Ishikawa (cell line): ENCODE results near the gene MAP2K6.

Experiments
- CEBPB ChIP-seq: IDR thresholded peaks from 2 replicates; pipeline ENCODE4 v1.6.1; 2012
- CREB1 ChIP-seq: IDR thresholded peaks from 2 replicates; pipeline ENCODE4 v1.6.1; 2012; ENCODE audit warnings: low read depth
- EP300 ChIP-seq: IDR thresholded peaks from 2 replicates; pipeline ENCODE4 v1.6.1; 2012; ENCODE audit warnings: borderline replicate concordance
- FOXM1 ChIP-seq: IDR thresholded peaks from 2 replicates; pipeline ENCODE4 v1.6.1; 2012; ENCODE audit warnings: low read depth, borderline replicate concordance
- MAX ChIP-seq: IDR thresholded peaks from 2 replicates; pipeline ENCODE4 v1.6.1; 2012
- NFIC ChIP-seq: IDR thresholded peaks from 2 replicates; pipeline ENCODE4 v1.6.1; 2012
- RAD21 ChIP-seq: IDR thresholded peaks from 2 replicates; pipeline ENCODE4 v1.6.1; 2012; ENCODE audit warnings: low read depth
- TAF1 ChIP-seq: IDR thresholded peaks from 2 replicates; pipeline ENCODE4 v1.6.1; 2012; ENCODE audit warnings: low read depth, mild to moderate bottlenecking
- TEAD4 ChIP-seq: IDR thresholded peaks from 2 replicates; pipeline ENCODE4 v1.6.1; 2012
- YY1 ChIP-seq: IDR thresholded peaks from 2 replicates; pipeline ENCODE4 v1.6.1; 2012; ENCODE audit warnings: low read depth
- ZBTB7A ChIP-seq: IDR thresholded peaks from 2 replicates; pipeline ENCODE4 v1.6.1; 2012; ENCODE audit warnings: low read depth
- TF ChIP-seq, protein P1 (sequence below): IDR thresholded peaks from 2 replicates; pipeline ENCODE4 v1.6.1; 2012
- TF ChIP-seq, protein P2 (sequence below): IDR thresholded peaks from 2 replicates; pipeline ENCODE4 v1.6.1; 2012; ENCODE audit warnings: low read depth, mild to moderate bottlenecking

MAP2K6 gene

GRCh38 chr17:69594641-69595040 lies 180.1 kb downstream of the MAP2K6 start:
- TF ChIP-seq, protein P1, sequence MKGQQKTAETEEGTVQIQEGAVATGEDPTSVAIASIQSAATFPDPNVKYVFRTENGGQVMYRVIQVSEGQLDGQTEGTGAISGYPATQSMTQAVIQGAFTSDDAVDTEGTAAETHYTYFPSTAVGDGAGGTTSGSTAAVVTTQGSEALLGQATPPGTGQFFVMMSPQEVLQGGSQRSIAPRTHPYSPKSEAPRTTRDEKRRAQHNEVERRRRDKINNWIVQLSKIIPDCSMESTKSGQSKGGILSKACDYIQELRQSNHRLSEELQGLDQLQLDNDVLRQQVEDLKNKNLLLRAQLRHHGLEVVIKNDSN = no peak
- TF ChIP-seq CREB1 = no peak
- no peak for TF ChIP-seq EP300
- no peak for TF ChIP-seq RAD21
- TF ChIP-seq ZBTB7A = no peak
- TF ChIP-seq FOXM1 = no peak
- TF ChIP-seq TAF1 = no peak
- TF ChIP-seq CEBPB = no peak

- TF ChIP-seq EP300 = no peak
- TF ChIP-seq MAX = no peak
- no peak for TF ChIP-seq TEAD4
- no peak for TF ChIP-seq NFIC
- TF ChIP-seq CREB1 = no peak
Observed at GRCh38 chr17:69596141-69596540, 181.6 kb downstream of the MAP2K6 start.

- no peak for TF ChIP-seq YY1
- TF ChIP-seq, protein P2, sequence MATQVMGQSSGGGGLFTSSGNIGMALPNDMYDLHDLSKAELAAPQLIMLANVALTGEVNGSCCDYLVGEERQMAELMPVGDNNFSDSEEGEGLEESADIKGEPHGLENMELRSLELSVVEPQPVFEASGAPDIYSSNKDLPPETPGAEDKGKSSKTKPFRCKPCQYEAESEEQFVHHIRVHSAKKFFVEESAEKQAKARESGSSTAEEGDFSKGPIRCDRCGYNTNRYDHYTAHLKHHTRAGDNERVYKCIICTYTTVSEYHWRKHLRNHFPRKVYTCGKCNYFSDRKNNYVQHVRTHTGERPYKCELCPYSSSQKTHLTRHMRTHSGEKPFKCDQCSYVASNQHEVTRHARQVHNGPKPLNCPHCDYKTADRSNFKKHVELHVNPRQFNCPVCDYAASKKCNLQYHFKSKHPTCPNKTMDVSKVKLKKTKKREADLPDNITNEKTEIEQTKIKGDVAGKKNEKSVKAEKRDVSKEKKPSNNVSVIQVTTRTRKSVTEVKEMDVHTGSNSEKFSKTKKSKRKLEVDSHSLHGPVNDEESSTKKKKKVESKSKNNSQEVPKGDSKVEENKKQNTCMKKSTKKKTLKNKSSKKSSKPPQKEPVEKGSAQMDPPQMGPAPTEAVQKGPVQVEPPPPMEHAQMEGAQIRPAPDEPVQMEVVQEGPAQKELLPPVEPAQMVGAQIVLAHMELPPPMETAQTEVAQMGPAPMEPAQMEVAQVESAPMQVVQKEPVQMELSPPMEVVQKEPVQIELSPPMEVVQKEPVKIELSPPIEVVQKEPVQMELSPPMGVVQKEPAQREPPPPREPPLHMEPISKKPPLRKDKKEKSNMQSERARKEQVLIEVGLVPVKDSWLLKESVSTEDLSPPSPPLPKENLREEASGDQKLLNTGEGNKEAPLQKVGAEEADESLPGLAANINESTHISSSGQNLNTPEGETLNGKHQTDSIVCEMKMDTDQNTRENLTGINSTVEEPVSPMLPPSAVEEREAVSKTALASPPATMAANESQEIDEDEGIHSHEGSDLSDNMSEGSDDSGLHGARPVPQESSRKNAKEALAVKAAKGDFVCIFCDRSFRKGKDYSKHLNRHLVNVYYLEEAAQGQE = no peak
- no peak for TF ChIP-seq EP300
- TF ChIP-seq CREB1 = no peak
Observed at GRCh38 chr17:69597898-69598692, 183.6 kb downstream of the MAP2K6 start.

DNA sequence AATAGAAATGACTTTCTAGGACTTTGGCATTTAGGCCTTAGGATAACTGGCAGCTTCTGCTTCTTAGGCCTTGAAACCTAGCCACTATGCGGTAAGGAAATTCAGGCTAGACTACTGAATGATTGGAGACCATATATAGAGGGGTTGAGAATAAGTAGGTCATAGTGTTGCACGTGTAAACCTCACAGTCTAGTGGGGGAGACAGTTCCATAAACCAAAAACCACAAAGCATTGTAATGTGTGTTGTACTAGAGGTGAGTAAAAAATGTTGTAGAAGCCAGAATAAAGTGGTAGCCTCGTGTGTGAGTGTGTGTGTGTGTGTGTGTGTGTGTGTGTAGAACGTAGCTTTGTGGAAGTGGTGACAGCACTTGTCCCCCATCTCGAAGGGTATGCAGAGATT lies 188.5 kb downstream of the MAP2K6 start:
- TF ChIP-seq ZBTB7A (no peak), CREB1 (no peak), NFIC (no peak), CEBPB (no peak), RAD21 (no peak)
